ENCODE results near the gene MATN4.

Gene MATN4

DNA sequence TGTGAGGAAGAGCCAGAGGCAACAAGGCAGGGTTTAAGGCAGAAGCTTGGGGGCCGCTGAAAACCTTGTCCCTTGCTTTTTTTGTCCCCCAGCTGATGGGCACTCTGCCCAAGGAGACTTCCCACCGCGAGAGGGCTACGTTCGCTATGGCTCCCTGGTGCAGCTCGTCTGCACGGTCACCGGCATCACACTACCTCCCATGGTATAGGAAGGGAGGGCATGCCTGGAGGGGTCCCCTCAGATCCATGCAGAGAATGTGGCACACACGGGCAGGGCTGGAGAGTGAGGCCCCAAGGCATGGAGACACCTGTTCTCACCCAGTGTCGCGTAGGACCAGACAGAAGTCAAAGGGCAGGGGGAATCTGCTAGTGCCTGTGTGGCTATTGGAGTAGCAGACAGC, 5.8 kb upstream of the MATN4 start:
- H3K4me3 ChIP-seq (replicated peaks; ENCODE audit: low read depth, low read length), result no peak overlapping the region
- TF ChIP-seq, protein P1, sequence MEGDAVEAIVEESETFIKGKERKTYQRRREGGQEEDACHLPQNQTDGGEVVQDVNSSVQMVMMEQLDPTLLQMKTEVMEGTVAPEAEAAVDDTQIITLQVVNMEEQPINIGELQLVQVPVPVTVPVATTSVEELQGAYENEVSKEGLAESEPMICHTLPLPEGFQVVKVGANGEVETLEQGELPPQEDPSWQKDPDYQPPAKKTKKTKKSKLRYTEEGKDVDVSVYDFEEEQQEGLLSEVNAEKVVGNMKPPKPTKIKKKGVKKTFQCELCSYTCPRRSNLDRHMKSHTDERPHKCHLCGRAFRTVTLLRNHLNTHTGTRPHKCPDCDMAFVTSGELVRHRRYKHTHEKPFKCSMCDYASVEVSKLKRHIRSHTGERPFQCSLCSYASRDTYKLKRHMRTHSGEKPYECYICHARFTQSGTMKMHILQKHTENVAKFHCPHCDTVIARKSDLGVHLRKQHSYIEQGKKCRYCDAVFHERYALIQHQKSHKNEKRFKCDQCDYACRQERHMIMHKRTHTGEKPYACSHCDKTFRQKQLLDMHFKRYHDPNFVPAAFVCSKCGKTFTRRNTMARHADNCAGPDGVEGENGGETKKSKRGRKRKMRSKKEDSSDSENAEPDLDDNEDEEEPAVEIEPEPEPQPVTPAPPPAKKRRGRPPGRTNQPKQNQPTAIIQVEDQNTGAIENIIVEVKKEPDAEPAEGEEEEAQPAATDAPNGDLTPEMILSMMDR (IDR thresholded peaks at IDR 0.05; ENCODE audit: low read length, missing control alignments), result no peak
- no peak for DNase-seq (ENCODE audit: low read depth)

DNA sequence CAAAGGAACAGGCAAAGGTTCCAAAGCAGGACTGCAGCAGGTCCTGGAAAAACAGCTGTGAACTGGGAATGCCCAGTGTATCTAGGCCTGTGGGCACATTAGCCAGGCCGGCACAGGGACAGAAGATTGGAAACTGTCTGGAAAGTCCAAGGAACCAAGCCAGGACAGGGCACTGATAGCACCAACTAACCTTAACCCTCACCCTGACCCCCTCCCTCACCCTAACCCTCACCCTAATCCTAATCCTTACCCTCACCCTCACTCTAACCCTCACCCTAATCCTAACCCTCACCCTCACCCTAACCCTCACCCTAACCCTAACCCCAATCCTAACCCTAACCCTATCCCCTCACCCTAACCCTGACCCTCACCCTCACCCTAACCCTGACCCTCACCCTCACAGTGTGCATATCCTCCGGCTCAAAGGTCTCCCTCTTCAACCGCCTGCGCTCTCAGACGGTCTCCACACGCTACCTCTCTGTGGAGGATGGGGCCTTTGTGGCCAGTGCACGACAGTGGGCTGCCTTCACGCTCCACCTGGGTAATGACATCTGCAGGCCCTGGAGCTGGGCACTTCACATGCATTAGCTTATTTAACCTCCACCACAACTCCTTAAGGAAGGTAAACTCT, 5.1 kb upstream of the MATN4 start:
- H3K4me3 ChIP-seq (replicated peaks; ENCODE audit: low read depth, low read length), result no peak overlapping the region
- TF ChIP-seq, protein P1 (IDR thresholded peaks at IDR 0.05; ENCODE audit: low read length, missing control alignments), result no peak
- no peak for DNase-seq (ENCODE audit: low read depth)

DNA sequence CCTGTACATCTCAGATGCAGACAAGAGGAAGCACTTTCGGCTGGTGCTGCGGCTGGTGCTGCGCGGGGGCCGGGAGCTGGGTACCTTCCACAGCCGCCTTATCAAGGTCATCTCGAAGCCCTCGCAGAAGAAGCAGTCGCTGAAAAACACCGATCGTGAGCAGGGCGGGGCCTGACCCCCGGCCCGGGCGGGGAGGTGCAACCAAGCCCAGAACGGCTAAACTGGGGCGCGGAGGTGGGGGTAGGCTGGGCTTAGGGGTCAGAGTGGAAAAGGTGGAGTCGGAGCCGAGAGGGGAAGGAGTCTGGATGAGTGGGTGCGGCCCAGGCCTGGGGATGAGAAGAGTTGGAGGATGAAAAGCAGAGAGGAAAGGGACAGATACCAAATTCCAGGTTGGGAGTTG, 4.1 kb upstream of the MATN4 start:
- no peak for DNase-seq (ENCODE audit: low read depth)
- H3K4me3 ChIP-seq (replicated peaks; ENCODE audit: low read depth, low read length), result no peak overlapping the region
- TF ChIP-seq, protein P1 (IDR thresholded peaks at IDR 0.05; ENCODE audit: low read length, missing control alignments), result no peak

DNA sequence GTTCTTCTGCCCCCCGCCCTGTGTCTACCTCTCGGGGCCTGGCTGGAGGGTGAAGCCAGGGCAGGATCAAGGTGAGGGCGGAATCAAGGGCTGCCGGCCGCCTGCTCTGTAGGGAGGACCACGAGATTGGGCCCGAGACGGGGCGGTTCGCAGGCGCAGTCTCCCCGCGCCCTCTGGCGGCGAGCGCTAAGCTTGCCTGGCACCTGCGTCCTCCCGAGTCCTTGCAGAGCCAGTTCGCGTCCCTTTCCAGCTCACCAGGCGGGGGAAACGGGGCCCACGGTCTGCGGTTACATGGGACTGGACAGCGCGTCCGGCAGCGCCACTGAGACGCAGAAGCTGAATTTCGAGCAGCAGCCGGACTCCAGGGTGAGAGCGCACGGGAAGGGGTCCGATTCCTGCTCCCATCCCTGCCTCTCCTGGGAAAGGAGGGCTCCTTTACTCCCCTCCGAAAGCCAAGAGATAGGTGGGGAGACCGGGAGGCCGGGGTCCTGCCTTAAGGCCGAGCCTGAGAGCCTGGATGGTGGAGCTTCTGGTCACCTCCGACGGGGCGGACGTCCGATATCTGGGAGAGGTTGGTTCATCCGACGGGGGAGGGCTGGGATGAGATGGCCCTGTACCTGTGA, 3.6 kb upstream of the MATN4 start:
- TF ChIP-seq, protein P1 (IDR thresholded peaks at IDR 0.05; ENCODE audit: low read length, missing control alignments), result peak; percentile 77
- DNase-seq (ENCODE audit: low read depth), result peak; percentile 60
- H3K4me3 ChIP-seq (replicated peaks; ENCODE audit: low read depth, low read length), result no peak overlapping the region

DNA sequence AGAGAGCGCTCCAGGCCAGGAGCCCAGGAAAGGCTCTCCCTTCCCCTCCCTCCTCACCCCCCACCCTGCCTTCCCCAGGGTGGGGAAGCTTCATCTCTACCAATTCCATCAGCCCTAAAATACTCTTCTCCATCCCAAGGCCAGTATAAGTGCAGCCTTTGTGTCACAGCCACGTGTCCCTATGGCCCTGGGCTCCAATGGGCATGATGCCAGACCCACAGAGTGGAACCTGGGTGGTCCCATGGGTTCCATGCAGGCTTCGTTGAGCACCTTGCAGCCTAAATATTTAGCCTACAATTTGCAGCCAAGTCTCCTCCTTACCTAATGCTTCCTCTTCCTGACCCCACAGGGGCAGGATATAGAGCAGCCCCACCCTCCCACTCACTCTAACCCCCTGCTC, 976 bp upstream of the MATN4 start:
- TF ChIP-seq, protein P1 (IDR thresholded peaks at IDR 0.05; ENCODE audit: low read length, missing control alignments), result no peak
- DNase-seq (ENCODE audit: low read depth), result no peak
- H3K4me3 ChIP-seq (replicated peaks; ENCODE audit: low read depth, low read length), result no peak overlapping the region

DNA sequence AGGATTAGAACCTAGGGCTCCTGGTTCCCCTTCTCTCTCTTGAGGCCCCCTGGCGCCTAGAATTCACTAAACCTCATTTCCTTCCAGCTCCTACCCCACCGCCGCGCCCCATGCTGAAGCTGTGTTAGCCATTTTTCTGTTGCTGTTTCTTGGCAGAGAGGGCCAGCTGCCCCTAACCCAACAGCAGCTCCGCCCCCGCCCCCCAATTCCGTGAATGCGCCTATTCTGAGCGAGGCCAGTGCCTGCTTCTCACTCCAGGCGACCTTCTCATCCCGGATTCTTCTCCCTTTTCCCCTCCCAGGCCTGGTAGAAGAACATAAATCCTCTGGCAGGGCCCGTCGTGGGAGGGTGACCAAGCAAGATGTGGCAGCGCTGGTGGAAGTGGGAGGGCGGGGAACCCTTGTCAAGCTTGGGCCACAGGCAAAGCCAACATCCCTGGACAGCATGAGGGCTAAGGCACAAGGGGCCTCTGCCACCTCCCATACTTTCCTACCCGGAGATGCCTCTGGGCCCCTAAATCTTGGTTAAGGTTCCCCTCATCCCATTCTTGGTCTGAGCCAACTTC, 941 bp downstream of the MATN4 start:
- no peak for DNase-seq (ENCODE audit: low read depth)
- TF ChIP-seq, protein P1 (IDR thresholded peaks at IDR 0.05; ENCODE audit: low read length, missing control alignments), result no peak
- no peak overlapping the region for H3K4me3 ChIP-seq (replicated peaks; ENCODE audit: low read depth, low read length)
